NCI-H2196 treated with DMSO at 0.1 percent for 48 hours (cell line): Measurements from ENCODE around the gene ZNF354B.
"Not testable (repeated sequence)": the region's sequence is repeated elsewhere in the genome, so short reads cannot be mapped to it uniquely, and the experiment has no call there.

Experiments used
- DNase-seq: peaks from one replicate; lab custom pipeline; 2025; ENCODE audit not compliant: unreplicated experiment; lab: John Stamatoyannopoulos, UW

ZNF354B gene

DNA sequence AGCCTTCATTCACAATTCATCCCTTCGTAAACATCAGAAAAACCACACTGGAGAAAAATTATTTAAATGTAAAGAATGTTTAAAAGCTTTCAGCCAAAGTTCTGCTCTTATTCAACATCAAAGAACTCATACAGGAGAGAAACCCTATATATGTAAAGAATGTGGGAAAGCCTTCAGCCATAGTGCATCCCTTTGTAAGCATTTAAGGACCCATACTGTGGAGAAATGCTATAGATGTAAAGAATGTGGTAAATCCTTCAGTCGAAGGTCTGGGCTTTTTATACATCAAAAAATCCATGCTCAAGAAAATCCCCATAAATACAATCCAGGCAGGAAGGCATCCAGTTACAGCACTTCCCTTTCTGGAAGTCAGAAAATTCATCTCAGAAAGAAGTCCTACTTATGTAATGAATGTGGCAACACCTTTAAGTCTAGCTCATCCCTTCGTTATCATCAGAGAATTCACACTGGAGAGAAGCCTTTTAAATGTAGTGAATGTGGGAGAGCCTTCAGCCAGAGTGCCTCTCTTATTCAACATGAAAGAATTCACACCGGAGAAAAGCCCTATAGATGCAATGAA lies 23.5 kb downstream of the ZNF354B start:
- DNase-seq: not testable (repeated sequence)

- no peak for DNase-seq
Observed at GRCh38 chr5:178883815-178884430, 24.2 kb downstream of the ZNF354B start.

DNA sequence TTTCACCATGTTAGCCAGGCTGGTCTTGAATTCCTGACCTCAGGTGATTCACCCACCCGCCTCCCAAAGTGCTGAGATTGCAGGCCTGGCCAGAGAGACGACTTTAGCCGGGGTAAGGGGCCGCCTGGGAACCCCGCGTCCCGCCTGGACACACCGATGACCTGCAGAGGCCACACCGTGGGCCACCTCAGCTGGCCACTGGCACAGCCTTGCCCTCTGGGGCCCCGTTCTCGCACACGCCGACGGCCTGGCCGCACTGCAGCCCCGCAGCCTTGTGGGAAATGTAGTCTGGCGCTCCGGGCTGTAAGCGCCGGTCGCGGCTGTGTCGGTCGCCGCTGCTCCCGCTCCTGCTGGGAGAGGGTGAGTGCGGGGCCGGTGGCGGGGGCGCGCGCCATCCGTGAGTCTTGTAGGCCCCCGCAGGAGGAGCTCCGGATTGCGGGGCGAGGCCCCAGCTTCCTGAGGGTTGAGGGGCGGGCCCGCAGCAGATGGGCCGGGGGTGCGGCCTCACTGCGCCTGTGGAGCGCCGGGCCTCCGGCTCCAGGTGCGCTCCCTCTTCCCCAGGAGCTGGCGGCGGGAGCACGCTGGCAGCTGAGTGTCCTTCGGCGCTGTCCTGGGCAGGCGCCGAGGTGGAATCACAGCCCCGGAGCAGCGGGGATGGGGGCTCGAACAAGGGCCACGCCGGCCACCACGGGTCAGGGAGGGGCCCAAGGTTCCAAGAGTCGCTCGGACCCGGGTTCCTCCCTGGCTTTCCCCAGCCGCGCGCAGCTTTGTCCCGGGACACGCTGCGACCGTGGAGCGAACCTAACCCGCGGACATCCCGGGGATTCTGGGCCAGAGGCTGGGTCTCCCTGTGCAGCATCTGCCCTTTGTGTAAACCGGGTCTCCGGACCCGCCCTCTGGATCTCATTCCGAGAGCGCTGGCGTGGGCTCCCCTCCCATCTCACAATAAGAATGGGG lies 36.1 kb downstream of the ZNF354B start, which contains the start of gene ZFP2:
ZFP2 (plus strand) TSS at position 299 of the 957 bp plus-strand sequence. CDS start 35,401 bp downstream, outside the sequence.
- no peak for DNase-seq

GRCh38 chr5:178899289-178899688 lies 39.5 kb downstream of the ZNF354B start:
- DNase-seq: no peak

GRCh38 chr5:178902849-178903248 lies 43.1 kb downstream of the ZNF354B start:
- no peak for DNase-seq

- no peak for DNase-seq
Observed at GRCh38 chr5:178931846-178932760, 72.3 kb downstream of the ZNF354B start.
